NCI-H526 treated with DMSO at 0.1 percent for 48 hours (cell line): ENCODE data around the gene CAV1.

Experiments
- DNase-seq: peaks from one replicate; lab custom pipeline; 2025; lab: John Stamatoyannopoulos, UW

CAV1 gene

DNA sequence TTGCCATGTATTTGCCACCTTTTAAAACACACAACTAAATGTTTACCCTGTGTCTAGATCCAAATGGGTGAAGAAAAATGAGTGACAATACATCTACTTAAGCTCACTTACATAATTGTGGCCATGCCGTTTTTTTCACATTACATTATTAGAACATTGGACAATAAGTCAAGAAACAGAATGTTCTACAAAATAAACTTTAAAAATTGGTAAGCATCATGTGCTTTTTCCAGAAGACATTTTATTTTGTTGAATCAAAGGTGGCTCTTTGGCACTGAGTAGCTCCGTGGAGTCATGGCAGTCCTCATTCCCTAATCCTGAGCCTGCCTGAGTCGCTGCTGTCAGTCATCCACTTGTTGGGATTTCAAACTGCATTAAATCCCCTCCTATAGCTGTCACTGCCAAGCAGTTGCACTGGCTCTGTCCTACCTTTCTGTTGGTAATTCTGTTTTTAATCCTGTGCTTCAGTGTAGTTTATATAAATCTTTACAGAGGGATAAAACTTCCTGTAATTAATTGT lies 32.3 kb downstream of the CAV1 start:
- no peak for DNase-seq

GRCh38 chr7:116557901-116558300 lies 33.1 kb downstream of the CAV1 start:
- DNase-seq = no peak

- DNase-seq = no peak
Observed at GRCh38 chr7:116560021-116560970, 35.5 kb downstream of the CAV1 start.

GRCh38 chr7:116561697-116562483 lies 37.1 kb downstream of the CAV1 start:
- no peak for DNase-seq

- no peak for DNase-seq
Observed at GRCh38 chr7:116562529-116563121, 37.8 kb downstream of the CAV1 start.

- no peak for DNase-seq
Observed at GRCh38 chr7:116565981-116566380, 41.1 kb downstream of the CAV1 start.

DNA sequence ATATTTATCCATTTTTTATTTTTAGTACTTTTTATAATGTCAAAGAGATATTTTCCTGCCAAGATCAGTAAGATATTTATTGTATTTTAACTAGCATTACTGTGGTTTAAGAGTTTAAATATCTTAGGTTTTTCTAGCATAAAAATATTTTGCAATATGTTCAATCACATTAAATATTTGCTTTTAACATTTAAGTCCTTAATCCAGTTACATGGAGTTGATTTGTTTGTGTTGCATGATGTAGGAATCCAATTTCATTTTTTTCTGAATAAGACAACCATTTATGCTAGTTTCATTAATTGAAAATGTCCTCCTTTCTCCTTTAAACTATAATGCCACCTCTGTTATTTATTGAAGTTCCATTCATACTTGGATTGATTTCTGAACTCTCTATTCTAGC lies 41.8 kb downstream of the CAV1 start:
- no peak for DNase-seq

- DNase-seq = no peak
Observed at GRCh38 chr7:116569737-116570136, 44.9 kb downstream of the CAV1 start.

- DNase-seq = no peak
Observed at GRCh38 chr7:116570306-116570705, 45.5 kb downstream of the CAV1 start.

DNA sequence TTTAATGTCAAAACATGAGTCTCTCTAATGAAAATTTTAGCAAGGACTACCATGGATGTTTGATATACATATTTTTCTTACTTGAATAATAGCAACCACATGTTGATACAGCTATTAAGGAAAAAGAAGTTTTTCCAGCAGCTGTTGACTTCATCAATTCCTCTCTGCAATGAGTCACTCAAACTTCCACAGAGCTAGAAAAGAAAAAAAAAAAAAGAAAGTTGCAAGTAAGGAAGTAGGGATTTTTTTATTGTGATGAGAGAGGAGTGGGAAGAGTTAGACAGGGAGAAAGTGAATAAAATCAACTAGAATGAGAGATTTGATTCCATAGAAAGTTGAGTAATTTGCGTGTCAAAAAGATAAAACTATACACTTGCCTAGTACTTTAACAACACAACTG lies 46.2 kb downstream of the CAV1 start:
- DNase-seq = no peak

- no peak for DNase-seq
Observed at GRCh38 chr7:116571552-116571951, 46.7 kb downstream of the CAV1 start.

- no peak for DNase-seq
Observed at GRCh38 chr7:116572036-116572435, 47.2 kb downstream of the CAV1 start.

- DNase-seq = no peak
Observed at GRCh38 chr7:116573541-116573940, 48.7 kb downstream of the CAV1 start.

DNA sequence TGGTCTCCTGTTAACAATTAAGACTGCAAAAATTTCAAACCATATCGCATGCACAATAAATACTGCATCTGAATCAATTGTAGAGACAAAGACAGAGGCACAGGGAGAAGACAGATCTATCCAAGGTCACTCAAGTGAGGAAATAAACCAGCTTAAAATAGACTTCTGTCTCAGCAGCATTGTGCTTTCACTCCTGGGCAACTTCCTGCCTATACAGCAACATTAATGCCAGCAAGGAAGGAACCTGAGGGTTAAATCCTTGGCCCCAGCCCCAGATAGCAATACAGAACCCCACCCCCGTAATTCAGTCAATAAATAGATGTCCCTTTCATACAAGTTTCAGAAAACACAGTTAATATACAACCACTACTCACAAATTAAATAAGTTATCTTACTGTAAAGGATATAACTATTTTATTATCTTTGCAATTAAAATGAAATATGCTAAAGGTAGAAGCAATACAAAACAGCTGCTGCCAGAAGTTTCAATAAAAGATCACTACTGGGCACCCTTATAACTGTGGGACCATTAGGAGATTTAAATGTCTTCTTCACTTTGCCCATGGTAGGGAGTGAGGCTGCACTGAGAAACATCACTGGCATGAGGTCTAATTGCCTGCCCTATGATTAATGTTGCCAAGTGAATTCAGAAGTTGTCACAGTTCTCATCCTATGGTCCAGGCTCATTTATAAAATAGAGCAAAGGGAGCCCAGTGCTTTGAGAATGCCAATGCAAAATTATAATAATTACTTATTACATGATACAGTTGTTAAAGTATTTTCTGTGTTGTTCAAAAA lies 49.4 kb downstream of the CAV1 start:
- DNase-seq = no peak

GRCh38 chr7:116575853-116576252 lies 51.0 kb downstream of the CAV1 start:
- DNase-seq = no peak

- DNase-seq = no peak
Observed at GRCh38 chr7:116576350-116577319, 51.8 kb downstream of the CAV1 start.

- DNase-seq = no peak
Observed at GRCh38 chr7:116577320-116577871, 52.6 kb downstream of the CAV1 start.

DNA sequence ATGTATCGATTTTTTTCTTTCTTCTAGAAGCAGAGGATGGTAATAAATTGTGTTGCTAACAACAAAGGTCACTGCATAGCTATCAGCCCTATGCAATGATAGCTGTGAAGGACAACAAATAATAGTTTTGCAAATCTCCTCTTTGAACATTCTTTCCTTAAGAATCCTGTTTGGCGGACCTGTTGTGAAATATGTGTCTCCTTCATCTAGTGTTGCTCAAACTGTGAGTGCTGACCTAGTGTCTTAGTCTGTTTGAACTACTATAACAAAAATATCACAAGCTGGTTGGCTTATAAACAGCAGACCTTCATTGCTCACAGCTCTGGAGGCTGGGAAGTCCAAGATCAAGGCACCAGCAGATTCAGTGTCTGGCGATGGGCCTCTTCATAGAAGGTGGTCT lies 53.7 kb downstream of the CAV1 start:
- no peak for DNase-seq

DNA sequence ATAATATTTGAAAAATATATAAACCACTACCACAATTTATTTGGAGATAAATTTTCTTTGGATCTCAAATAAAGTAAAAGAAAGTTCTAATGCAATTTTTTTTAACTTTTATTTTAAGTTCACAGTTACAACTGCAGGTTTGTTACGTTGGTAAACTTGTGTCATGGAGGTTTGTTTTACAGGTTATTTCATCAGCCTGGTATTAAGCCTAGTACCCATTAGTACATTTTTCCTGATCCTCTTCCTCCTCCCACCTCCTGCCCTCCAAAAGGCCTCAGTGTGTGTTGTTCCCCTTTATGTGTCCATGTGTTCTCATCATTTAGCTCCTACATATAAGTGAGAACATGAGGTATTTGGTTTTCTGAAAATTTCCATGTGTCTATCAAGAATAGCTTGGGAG lies 54.5 kb downstream of the CAV1 start:
- no peak for DNase-seq

- DNase-seq = no peak
Observed at GRCh38 chr7:116579835-116580234, 55.0 kb downstream of the CAV1 start.
